HG02973 (cell line): ENCODE measurements around the gene PJVK.

Experiments used
- ATAC-seq: cut with Tn5 transposase; IDR thresholded peaks from one replicate; pipeline ENCODE4 v1.9.1; 2021; ENCODE audit warnings: moderate library complexity; ENCODE audit not compliant: unreplicated experiment

PJVK gene

DNA sequence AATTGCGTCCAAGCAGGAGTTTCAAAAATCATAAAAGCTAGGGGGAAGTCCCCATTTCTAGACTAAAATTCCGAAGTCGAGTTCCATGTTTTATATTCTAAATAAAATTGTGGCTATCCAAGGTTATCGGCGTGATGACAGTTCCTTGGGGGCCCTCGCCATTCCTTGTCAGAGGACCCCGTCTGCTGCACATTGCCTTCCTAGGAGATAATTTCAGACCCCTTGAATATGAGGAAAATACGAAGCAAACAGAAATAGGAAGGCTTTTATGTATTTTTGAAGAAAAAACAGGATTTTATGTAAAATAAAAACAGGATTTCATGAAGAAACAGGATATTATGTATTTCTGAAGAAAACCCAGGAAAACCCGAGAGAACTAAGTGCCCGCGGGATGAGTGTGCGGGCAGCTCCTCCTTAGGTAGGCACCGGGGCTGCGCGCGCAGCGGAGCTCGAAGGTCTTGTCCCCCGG lies 28.6 kb downstream of the PJVK start:
- no peak for ATAC-seq

- ATAC-seq: peak; percentile 51
Observed at GRCh38 chr2:178480227-178481181, 29.3 kb downstream of the PJVK start, which contains the start of gene PLEKHA3. Gene PLEKHA3 (plus strand): TSS chr2:178480457. CDS start chr2:178480870, 413 bp downstream.

DNA sequence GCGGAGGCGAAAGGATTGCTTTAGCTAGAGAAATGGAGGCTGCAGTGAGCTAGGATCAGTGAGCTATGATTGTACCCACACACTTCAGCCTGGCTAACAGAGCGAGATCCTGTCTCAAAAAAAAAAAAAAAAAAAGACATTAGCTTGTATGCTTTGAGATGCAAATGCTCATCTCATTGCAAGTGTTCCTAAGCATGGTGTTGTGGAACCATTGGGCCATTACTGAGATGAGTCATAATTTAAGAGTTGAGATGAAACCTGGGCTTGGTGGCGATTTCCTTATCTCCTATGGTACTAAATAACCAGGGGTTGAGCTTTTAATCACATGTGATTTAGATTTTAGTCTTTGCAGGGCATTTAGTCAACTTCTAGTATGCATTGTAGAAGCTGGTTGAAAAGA lies 31.3 kb downstream of the PJVK start:
- peak; percentile 24 for ATAC-seq

DNA sequence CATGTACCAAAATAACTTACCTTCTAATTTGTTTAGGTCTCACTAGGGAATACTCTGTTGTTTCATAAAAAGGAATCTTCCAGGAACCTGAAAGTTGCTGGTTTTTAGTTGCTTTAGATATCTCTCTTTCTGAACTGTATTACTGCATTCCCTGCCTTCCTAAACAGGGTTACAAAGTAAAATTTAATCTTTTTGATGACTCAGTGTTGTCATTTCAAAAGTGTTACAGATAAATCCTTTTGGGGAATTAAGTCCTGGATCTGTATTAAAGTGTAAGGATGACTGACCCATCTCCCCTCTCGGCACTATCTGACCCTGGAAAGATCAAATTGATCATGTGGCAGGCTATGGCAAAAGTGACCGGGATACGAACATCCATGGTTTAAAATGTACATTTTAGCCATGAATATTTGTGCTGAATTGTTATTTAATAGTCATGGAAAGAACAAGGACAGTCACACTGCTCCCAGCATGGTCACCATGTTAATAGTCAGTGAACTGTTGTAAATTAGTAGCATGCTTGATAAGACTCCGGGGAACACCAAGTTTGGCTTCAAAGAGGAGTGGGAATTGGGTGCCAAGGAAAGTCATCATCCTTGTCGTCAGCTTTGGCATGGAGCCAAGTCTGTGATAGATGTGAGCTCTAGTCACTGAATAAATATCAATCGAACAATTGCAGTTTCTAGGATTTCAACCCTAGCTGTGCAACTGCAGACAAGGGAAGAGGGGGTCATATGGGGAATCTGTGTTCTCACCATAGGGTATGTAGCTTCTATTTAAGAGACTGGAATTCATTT lies 33.3 kb downstream of the PJVK start:
- no peak for ATAC-seq

DNA sequence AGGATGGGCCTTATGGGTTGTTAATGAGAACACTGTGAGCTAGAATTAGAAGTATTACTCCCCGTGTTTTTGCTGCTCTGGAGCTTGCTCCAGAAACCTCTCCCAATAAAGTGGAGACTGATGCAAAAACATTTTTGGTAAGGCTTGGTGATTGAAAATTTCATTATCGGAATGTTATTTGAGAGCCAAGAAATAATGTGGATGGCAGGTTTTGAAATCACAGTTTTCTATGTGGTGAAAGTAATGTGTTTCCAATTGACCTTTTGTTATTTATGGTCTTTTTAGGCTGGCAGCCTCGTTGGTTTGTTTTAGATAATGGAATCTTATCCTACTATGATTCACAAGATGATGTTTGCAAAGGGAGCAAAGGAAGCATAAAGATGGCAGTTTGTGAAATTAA lies 34.2 kb downstream of the PJVK start:
- ATAC-seq: no peak

GRCh38 chr2:178491612-178492011 lies 40.4 kb downstream of the PJVK start:
- ATAC-seq: no peak

DNA sequence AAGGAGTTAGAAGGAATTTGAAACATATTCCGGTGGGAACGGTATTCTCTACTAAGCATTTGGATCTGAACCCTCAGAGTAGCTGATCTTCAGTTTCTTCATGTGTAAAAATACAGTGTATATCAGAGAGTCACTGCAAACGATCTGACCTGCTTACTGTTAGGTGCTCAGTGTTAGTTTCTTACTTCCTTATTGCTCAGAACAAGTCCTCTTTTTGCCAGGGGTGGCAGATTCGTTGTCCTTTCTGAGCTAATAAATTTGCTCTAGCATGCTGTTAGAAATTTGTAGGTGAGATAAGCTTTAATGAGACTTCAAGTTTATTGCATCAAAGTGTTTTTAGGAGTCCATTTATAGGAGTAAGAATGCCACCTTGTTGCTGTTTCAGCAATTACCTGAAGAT lies 44.9 kb downstream of the PJVK start:
- no peak for ATAC-seq

GRCh38 chr2:178498137-178498536 lies 47.0 kb downstream of the PJVK start:
- ATAC-seq: no peak

DNA sequence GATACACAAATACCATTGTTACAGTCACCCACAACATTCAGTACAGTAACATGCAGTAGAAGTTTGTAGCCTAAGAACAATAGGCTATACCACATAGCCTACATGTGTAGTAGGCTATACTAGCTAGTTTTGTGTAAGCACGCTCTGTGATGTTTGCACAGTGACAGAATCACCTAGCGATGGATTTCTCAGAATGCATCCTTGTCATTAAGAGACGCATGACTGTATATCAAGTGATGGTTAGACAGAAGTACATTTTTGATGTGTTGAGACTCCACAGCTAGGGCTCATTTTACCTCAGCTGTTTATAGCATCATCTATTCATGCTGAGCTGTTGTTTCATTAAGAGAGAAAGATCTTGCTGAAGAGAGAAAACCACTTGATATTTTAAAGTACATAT lies 48.5 kb downstream of the PJVK start:
- ATAC-seq: no peak

GRCh38 chr2:178502751-178503150 lies 51.6 kb downstream of the PJVK start:
- no peak for ATAC-seq

- ATAC-seq: no peak
Observed at GRCh38 chr2:178506101-178506500, 54.9 kb downstream of the PJVK start.

GRCh38 chr2:178506524-178506923 lies 55.3 kb downstream of the PJVK start:
- no peak for ATAC-seq

DNA sequence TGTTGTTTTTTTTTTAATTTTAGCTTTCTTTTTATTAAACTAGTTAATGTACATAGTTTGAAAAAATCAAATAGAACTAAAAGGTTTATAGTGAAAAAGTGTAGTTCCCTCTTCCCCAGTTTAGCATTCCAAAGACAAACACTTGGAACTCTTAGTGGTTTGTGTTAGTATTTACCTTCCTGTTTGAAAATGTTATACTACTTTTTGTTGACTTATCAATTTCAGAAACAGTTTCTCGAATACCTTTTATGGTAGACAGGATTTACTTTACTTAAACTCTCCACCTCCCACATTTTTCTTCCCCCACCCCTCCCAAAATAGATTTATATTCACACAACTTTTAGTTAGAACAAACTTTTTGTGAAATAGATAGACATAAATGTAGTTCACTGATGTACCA lies 55.8 kb downstream of the PJVK start:
- no peak for ATAC-seq

GRCh38 chr2:178508646-178509045 lies 57.5 kb downstream of the PJVK start:
- ATAC-seq: no peak

DNA sequence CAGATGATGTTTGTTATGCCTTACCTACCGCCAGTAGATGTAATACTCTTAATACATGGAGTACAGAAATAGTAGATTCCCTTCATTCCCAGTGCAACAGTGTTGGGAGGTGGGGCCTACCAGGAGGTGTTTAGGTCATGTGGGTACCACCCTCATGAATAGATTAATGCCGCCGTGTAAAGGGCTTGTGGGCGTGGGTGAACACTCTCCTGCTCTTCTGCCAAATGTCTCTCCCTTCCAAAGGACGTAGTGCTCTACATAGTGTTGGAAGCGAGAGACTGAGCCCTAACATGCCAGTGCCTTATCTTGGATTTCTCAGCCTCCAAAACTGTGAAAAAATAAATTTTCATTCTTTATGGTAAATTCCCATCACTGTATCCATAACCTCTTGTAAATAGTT lies 59.2 kb downstream of the PJVK start:
- ATAC-seq: no peak
